Embryonic facial prominence (tissue), 1 donor: ENCODE data around the gene ELL2.
A peak's percentile ranks its signal among the peaks of the same experiment; 100 is the strongest.

Experiments used
- DNase-seq: peaks from one replicate; pipeline ENCODE4 v3.0.0-alpha.2; 2016; ENCODE audit errors: extremely low spot score

Gene ELL2

DNA sequence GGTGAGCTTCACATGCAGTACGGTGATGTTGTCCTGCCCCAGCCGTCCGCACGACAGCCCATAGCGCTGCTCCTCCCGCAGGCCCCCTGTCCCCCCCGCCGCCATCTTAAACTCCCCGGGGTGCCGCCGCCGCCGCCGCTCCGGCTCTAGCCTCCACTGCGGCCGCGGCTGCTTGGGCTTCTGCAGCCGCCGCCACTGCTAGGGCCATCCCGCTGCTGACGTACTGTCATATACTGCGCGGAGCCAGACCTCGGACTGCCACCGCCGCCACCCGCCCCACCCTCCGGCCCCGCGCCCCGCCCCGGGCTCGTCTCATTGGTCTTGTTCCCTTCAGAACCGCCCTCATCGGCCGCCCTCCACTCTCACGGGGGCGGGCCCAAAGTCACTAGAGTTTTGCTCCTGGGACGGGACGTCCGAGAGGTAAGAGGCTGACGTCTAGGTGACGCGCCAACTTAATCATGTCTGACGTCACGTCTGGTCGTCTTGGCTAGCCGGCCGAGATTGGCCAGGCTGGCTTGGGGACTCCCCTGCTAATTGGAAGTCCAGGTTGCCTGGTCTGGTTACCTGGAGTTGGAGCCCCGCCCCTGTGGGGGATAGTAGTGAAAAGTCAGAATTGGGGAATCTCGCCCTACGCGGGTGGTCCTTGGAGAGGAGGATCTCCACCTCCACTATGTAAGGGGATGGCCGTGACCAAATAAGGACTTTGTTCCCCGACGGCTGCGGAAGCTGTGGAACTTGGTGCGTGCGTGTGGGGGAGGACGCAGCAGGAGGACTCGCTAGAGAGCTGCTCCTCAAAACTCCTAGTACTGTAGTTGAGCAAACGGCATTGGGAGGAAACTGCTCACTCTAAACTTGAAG is at the start of gene ELL2:
Gene ELL2 (minus strand): TSS at position 235 of the 858 bp plus-strand sequence. CDS start 130 bp downstream, at position 105.
- DNase-seq, result peak; percentile 44

DNA sequence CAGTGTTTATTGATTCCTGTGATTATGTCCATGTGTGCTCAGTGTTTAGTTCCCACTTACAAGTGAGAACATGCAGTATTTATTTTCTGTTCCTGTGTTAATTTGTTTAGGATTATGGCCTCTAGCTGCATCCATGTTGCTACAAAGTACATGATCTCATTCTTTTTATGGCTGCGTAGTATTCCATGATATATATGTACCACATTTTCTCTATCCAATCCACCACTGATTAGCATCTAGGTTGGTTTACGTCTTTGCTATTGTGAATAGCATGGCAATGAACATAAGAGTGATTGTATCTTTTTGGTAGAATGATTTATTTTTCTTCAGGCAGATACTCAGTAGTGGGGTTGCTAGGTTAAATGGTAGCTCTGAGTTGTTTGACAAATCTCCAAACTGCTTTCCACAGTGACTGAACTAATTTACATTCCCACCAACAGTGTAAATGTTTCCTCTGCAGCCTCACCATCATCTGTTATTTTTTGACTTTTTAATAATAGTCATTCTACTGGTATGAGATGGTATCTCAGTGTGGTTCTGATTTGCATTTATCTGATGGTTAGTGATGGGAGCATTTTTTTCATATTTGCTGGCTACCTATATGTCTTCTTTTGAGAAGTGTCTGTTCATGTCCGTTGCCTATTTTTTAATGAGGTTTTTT is 47.5 kb upstream of the ELL2 start:
- DNase-seq, result no peak

DNA sequence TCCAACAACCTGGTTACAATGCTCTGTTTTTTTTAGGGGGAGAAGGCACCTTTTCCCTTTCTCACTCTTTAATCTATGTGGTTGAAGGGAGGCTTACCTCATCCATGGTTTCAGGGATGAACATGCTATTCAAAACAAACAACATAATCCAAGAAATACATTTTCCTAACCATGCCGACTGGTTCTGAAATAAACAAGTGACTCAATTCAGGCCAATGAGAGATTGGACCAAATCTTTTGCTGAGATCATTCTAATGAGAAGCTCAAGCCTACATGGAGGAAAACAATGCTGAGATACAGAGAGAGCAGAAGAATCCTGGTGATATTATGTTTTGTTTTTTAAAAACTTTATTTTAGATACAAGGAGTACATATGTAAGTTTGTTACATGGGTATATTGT is 46.8 kb upstream of the ELL2 start:
- DNase-seq, result no peak

DNA sequence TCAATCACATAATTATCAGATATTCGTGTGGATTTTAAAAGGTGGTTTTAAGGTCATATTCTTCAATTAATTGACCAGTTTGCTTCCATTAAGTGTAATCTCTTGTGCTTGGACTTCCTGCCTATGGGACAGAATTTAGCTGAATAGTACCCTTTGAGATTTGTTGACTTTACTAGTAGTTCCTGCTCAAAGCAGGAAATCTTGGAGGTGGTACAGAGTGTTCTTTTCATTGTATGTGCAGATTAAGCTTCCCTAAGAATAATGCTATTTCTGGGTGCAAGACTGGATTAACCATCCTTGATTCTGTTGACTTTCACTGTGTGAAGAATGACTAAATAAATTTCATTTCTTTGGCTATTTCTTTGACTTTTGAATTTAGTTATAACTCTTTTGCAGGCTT is 45.4 kb upstream of the ELL2 start:
- no peak for DNase-seq

DNA sequence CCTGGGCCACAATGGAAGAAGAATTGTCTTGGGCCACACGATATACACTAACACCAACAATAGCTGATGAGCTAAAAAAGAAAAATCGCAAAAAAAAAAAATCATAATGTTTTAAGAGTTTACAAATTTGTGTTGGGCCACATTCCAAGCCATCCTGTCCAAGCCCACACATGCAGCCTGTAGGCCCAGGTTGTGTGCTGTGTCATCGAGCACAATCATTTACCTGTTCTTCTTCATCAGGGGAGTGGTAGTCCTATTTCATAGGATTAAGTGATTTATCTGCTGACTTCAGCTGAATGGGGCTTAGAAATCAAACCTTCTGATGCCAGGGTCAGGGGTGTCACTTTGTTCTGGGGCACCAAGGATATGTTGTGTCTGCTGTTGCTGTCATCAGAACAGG is 44.6 kb upstream of the ELL2 start:
- no peak for DNase-seq

DNA sequence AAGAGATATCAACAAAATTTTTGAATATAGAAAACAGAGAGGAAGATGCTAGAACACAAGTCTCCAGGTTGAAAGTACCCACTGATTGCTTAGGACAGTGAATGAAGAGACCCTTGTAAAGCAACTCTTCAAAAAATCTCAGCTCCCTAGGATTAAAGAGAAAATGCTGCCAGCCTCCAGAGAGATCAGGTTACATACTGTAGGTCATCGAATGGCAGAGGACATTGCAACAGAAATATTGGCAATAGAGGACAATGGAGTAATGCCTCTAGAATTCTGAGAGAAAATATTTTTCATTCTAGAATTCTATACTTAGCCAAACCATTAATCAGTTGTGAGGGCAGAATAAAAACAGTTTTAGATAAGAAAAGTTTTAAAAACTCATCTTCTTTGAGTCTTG is 43.1 kb upstream of the ELL2 start:
- DNase-seq, result no peak

GRCh38 chr5:96004087-96004486 is 42.4 kb upstream of the ELL2 start:
- DNase-seq, result no peak

DNA sequence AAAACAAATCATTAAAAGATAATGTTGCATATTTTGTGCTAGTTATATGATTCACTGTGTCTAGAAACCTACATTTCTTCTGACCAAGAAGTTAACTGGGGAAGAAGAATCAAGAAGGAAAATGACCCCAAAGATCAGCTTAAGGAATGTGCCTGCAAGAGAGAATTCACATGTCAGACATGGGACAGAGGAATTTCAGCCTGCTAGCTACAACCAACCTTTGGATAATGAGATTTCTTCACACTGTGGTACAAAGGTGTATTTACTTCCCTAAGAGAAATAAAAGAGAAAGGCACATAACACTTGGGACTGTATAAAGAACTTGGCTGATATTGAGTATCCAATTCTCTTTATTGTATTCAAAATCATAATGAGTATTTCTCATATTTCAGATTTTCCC is 39.6 kb upstream of the ELL2 start:
- no peak for DNase-seq

GRCh38 chr5:96000308-96000707 is 38.7 kb upstream of the ELL2 start:
- DNase-seq, result no peak

DNA sequence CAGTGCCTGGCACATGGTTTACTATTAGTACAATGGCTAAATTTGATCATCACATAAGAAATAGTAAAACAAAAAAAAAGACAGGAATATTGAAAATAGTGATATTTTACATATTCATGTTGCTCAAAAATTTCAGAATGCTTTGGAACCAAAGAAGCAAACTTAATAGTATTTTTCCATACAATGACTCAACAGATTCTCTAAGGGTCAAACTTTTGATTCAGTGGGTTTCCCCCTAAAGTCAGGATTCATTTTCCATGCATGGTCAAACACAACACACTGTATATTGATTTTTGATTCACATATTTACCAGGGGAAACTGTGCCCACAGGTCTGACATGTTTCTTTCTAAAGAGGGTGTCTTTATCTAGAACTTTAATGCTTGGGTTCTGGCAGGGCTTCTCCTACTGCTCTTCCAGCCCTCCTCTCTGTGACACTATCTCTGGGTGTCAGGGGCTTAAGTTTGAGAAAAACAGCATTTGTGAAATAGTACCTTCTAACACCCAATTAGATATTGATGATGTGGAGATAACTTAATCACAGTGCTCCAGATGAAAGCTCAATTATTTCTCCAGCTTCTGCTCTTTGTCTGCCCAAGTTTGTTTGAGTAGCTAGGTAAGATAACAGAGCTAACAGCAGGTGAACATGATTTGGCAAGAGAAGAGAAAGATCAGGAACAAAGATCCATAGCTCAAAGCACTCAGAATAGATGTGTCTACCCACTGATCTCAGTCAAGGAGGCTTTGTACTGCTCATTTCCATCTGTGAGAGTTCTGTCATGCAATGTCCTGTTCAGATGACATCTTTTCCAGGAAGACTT is 35.5 kb upstream of the ELL2 start:
- no peak for DNase-seq

- no peak for DNase-seq
These were observed 34.4 kb upstream of the ELL2 start for GRCh38 chr5:95995962-95996489.

DNA sequence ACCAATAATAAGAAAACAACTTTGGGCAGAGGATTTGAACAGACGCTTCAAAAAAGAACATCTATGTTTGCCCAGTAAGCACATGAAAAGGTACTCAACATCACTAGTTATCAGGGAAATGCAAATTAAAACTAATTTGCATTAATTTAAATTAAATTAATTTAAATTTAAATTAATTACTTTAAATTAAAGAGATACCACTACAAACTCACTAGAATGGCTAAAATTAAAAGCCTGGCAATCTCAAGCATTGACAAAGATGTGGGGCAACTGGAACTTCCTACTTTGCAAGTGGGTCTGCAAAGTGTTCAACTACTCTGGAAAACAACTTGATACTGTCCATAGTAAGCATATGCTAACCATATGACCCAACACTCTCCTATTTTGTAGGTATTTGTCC is 32.1 kb upstream of the ELL2 start:
- no peak for DNase-seq

- DNase-seq, result no peak
These were observed 31.6 kb upstream of the ELL2 start for GRCh38 chr5:95993266-95993665.

GRCh38 chr5:95989283-95990048 is 27.8 kb upstream of the ELL2 start:
- no peak for DNase-seq

DNA sequence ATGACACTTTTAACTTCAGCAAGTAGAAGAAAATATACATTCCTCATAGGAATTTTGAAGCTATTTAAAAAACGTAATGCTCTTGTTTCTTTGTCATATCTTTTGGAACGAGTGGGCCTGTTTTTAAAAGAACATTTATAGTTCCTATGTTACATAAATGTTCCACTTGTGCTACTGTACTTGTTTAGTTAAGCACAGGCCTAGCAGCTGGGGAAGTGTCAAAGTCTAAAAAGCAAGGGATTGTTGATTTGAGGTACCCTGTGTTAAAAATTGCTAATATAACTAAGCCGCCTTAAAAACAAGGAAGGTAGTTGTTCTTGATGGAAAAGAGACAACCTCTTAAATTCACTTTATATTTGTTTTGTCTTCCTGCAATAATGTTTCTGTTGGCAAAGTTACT is 27.2 kb upstream of the ELL2 start:
- no peak for DNase-seq

- no peak for DNase-seq
These were observed 26.4 kb upstream of the ELL2 start for GRCh38 chr5:95988094-95988493.

- no peak for DNase-seq
These were observed 25.4 kb upstream of the ELL2 start for GRCh38 chr5:95986937-95987520.

DNA sequence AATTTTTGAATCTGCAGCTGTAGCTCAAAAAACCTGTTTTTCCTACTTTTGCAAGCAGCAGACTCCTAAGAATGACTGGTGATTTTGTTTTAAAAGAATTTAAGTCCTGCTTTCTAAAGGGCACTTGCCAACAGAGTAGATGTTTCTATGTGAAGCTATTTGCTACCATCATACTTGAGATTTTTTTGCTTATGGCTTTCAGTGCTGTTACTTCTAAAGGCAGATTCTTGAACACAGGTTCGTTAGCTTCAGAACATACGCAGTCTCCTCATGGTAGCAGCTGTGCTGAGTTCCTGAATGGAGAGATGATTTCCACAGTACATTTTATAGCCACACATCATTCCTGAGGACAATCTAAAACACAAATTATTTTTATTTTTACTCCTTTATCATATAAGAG is 24.4 kb upstream of the ELL2 start:
- DNase-seq, result no peak

GRCh38 chr5:95985249-95985648 is 23.6 kb upstream of the ELL2 start:
- no peak for DNase-seq

GRCh38 chr5:95984287-95984938 is 22.8 kb upstream of the ELL2 start:
- DNase-seq, result no peak

DNA sequence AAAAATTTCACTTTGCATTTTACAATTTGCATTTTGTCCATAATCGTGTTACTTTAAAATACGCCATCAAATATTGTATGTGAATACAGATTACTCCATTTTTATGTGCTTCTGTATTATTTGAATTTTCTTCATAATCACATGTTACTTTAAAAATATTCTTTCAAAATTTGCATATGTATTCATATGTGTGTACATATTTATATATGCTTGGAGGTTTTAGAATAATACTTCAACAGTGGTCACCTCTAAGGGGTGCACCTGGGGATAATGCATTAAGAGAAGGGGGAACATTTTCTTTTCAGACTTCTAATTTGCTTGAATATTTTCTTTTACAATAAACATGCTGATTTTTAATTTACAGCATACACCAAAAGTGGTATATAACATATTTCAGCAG is 21.9 kb upstream of the ELL2 start:
- DNase-seq, result no peak
